ENCODE results near the gene FGGY.
"Not testable (repeated sequence)": the region's sequence is repeated elsewhere in the genome, so short reads cannot be mapped to it uniquely, and the experiment has no call there.

FGGY gene

DNA sequence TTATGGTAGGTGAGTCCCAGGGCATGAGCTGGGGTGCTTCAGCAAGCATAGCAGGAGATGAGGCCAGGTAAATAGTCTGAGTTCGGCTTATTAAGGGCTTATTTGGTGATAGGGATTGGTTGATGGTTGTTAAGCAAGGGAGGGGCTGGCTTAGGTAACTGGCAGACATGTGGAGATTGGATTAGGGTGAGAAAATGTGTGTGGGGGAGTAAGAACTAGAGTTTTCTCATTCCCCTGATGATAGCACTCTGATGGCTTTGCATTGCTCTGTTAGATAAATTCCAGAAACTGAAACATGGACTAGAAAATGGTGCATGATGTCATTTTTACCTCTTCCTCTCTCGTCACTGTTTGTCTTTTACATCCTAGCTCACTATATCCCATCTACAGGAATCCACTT, 53.6 kb downstream of the FGGY start:
- no peak overlapping the region for H2AFZ ChIP-seq (ENCODE audit: low read depth, low read length, severe bottlenecking)
- no peaks in the 10 kb centered on the region for H3K27me3 ChIP-seq (ENCODE audit: low read length)
- H3K9me3 ChIP-seq (ENCODE audit: insufficient read depth, low read length) = no peaks in the 10 kb centered on the region
- H3K79me2 ChIP-seq (ENCODE audit: insufficient read depth, low read length) = no peaks in the 10 kb centered on the region
- TF ChIP-seq CTCF (IDR thresholded peaks at IDR 0.05; ENCODE audit: insufficient read depth, low read length, poor library complexity, severe bottlenecking) = no peak
- no peak for TF ChIP-seq EZH2phosphoT487 (conservative IDR thresholded peaks at IDR 0.05; ENCODE audit: low read length)
- no peaks in the 10 kb centered on the region for H3K9me2 ChIP-seq (replicated peaks; ENCODE audit: insufficient read depth, low read length)
- no peak overlapping the region for H3K9ac ChIP-seq (ENCODE audit: low read length)
- no peak overlapping the region for H3K27ac ChIP-seq (ENCODE audit: low read depth, low read length)
- no peaks in the 10 kb centered on the region for H3F3A ChIP-seq (ENCODE audit: insufficient read depth)
- no peak overlapping the region for H3K4me2 ChIP-seq (ENCODE audit: low read depth, low read length, poor library complexity, severe bottlenecking)
- H3K4me3 ChIP-seq (ENCODE audit: insufficient read depth, low read length, poor library complexity, severe bottlenecking) = no peak overlapping the region
- no peaks in the 10 kb centered on the region for H4K20me1 ChIP-seq (ENCODE audit: low read depth, low read length)
- no peaks in the 10 kb centered on the region for H3K36me3 ChIP-seq (ENCODE audit: low read length)

- no peak overlapping the region for H3K4me2 ChIP-seq (ENCODE audit: low read depth, low read length, poor library complexity, severe bottlenecking)
- H3K4me3 ChIP-seq (ENCODE audit: insufficient read depth, low read length, poor library complexity, severe bottlenecking) = no peak overlapping the region
- no peaks in the 10 kb centered on the region for H3F3A ChIP-seq (ENCODE audit: insufficient read depth)
- no peaks in the 10 kb centered on the region for H3K9me3 ChIP-seq (ENCODE audit: insufficient read depth, low read length)
- H3K27ac ChIP-seq (ENCODE audit: low read depth, low read length) = no peak overlapping the region
- no peaks in the 10 kb centered on the region for H3K9me2 ChIP-seq (replicated peaks; ENCODE audit: insufficient read depth, low read length)
- no peaks in the 10 kb centered on the region for H3K36me3 ChIP-seq (ENCODE audit: low read length)
- no peak overlapping the region for H3K9ac ChIP-seq (ENCODE audit: low read length)
- H4K20me1 ChIP-seq (ENCODE audit: low read depth, low read length) = no peaks in the 10 kb centered on the region
- H2AFZ ChIP-seq (ENCODE audit: low read depth, low read length, severe bottlenecking) = no peak overlapping the region
- TF ChIP-seq CTCF (IDR thresholded peaks at IDR 0.05; ENCODE audit: insufficient read depth, low read length, poor library complexity, severe bottlenecking) (no peak), EZH2phosphoT487 (conservative IDR thresholded peaks at IDR 0.05; ENCODE audit: low read length) (no peak)
- no peaks in the 10 kb centered on the region for H3K27me3 ChIP-seq (ENCODE audit: low read length)
- H3K79me2 ChIP-seq (ENCODE audit: insufficient read depth, low read length) = no peaks in the 10 kb centered on the region
Measured at GRCh38 chr1:59352065-59352464, 55.2 kb downstream of the FGGY start.

DNA sequence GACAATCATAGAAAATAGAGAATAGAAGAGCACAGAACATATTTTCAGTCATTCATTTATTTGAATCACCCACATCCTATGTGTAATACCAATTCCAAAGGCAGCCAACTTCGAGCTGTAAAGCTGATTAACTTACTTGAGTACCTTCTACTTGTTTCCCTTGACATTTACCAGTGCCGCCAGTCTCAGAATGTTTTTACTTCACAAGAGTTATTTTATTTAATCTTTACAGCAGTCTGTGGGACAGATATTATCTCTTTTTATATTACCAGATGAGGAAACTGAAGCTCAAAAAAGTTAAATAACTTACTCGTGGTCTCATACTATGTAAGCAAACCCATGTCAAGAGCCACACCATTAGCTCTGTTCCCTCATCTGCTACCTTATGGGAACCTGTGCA, 56.6 kb downstream of the FGGY start:
- no peaks in the 10 kb centered on the region for H3K9me2 ChIP-seq (replicated peaks; ENCODE audit: insufficient read depth, low read length)
- H3K79me2 ChIP-seq (ENCODE audit: insufficient read depth, low read length) = no peaks in the 10 kb centered on the region

DNA sequence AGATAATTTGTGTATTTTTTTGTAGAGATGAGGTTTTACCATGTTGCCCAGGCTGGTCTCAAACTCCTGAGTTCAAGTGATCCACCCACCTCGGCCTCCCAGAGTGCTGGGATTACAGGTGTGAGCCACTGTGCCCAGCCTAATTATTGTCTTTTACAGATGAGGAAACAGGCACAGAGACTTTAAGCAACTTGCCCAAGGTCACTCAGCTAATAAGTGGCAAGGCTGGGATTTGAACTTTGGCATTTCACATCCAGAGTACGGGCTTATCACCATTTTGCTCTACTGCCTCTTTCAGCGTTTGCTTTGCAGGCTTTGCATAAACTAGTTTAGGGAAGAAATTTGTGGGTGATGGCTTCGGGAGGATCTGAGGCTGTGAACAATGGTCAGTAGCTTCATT, 57.3 kb downstream of the FGGY start:
- H4K20me1 ChIP-seq (ENCODE audit: low read depth, low read length); H3F3A ChIP-seq (ENCODE audit: insufficient read depth); H3K9me3 ChIP-seq (ENCODE audit: insufficient read depth, low read length); H3K4me3 ChIP-seq (ENCODE audit: insufficient read depth, low read length, poor library complexity, severe bottlenecking); H3K9me2 ChIP-seq (replicated peaks; ENCODE audit: insufficient read depth, low read length); H3K4me2 ChIP-seq (ENCODE audit: low read depth, low read length, poor library complexity, severe bottlenecking); H3K27ac ChIP-seq (ENCODE audit: low read depth, low read length); H3K9ac ChIP-seq (ENCODE audit: low read length); H3K36me3 ChIP-seq (ENCODE audit: low read length); H2AFZ ChIP-seq (ENCODE audit: low read depth, low read length, severe bottlenecking); H3K27me3 ChIP-seq (ENCODE audit: low read length); H3K79me2 ChIP-seq (ENCODE audit: insufficient read depth, low read length): not testable (repeated sequence)

More for the DNA sequence above, 56.6 kb downstream of the FGGY start:
- Histone ChIP-seq H3K4me3 (ENCODE audit: insufficient read depth, low read length, poor library complexity, severe bottlenecking) (no peak overlapping the region), H3F3A (ENCODE audit: insufficient read depth) (no peaks in the 10 kb centered on the region), H3K9ac (ENCODE audit: low read length) (no peak overlapping the region), H3K9me3 (ENCODE audit: insufficient read depth, low read length) (no peaks in the 10 kb centered on the region), H4K20me1 (ENCODE audit: low read depth, low read length) (no peaks in the 10 kb centered on the region), H3K36me3 (ENCODE audit: low read length) (no peaks in the 10 kb centered on the region), H2AFZ (ENCODE audit: low read depth, low read length, severe bottlenecking) (no peak overlapping the region), H3K27me3 (ENCODE audit: low read length) (no peaks in the 10 kb centered on the region), H3K4me2 (ENCODE audit: low read depth, low read length, poor library complexity, severe bottlenecking) (no peak overlapping the region), H3K27ac (ENCODE audit: low read depth, low read length) (no peak overlapping the region)
- TF ChIP-seq EZH2phosphoT487 (conservative IDR thresholded peaks at IDR 0.05; ENCODE audit: low read length) (no peak), CTCF (IDR thresholded peaks at IDR 0.05; ENCODE audit: insufficient read depth, low read length, poor library complexity, severe bottlenecking) (no peak)
